Glutamatergic neuron (in vitro differentiated cells): ENCODE data around the gene RAB28. TPM values are rescaled to one million over a fixed set of nuclear protein-coding genes. Genes with fewer than 3 reads are reported as not detected.

Source experiments
- DNase-seq: peaks from one replicate; pipeline ENCODE4 v3.0.0; 2022
- H3K27ac Mint-ChIP-seq: one replicate; pipeline ENCODE4 v1.8.0; 2020; ENCODE audit warnings: mild to moderate bottlenecking, mixed read lengths, inconsistent platforms; ENCODE audit not compliant: unreplicated experiment
- H3K27me3 Mint-ChIP-seq: one replicate; pipeline ENCODE4 v1.8.0; 2020; ENCODE audit warnings: mild to moderate bottlenecking, moderate library complexity, mixed read lengths, inconsistent platforms; ENCODE audit not compliant: unreplicated experiment
- H3K36me3 Mint-ChIP-seq: one replicate; pipeline ENCODE4 v1.8.0; 2020; ENCODE audit warnings: mild to moderate bottlenecking, mixed read lengths, inconsistent platforms; ENCODE audit not compliant: unreplicated experiment
- H3K4me1 Mint-ChIP-seq: one replicate; pipeline ENCODE4 v1.8.0; 2020; ENCODE audit warnings: mild to moderate bottlenecking, low read depth, mixed read lengths, inconsistent platforms; ENCODE audit not compliant: unreplicated experiment
- H3K4me3 Mint-ChIP-seq: one replicate; pipeline ENCODE4 v1.8.0; 2020; ENCODE audit warnings: mild to moderate bottlenecking, mixed read lengths, inconsistent platforms; ENCODE audit not compliant: unreplicated experiment
- H3K9me3 Mint-ChIP-seq: one replicate; pipeline ENCODE4 v1.8.0; 2020; ENCODE audit warnings: mild to moderate bottlenecking, moderate library complexity, mixed read lengths, inconsistent platforms; ENCODE audit not compliant: unreplicated experiment
- CTCF ChIP-seq: fragments of 200-600 bp; sonication (generic); IDR thresholded peaks from one replicate; pipeline ENCODE4 v1.5.0; 2021; ENCODE audit not compliant: partially characterized antibody, unreplicated experiment
- long read RNA-seq: library from polyadenylated mRNA; unstranded; transcript quantifications from one replicate; pipeline ENCODE4 v2.0.0, GENCODE V29; 2020; ENCODE audit not compliant: unreplicated experiment
- total RNA-seq: library from RNA; stranded (reverse); fragmentation: NEBNext Ultra II Directional; extraction: Animal tissue kit (Norgen Biotek cat#: 25700); gene quantifications from one replicate; pipeline ENCODE4 v1.2.1, GENCODE V29; 2021; ENCODE audit not compliant: unreplicated experiment

The RAB28 gene
- total RNA-seq, result 12.7 TPM
- long read RNA-seq, transcript RAB28-202 (7 exons, 1,715 nt), result major isoform, 8 of 14 reads
- long read RNA-seq, partial matches to known transcripts, result 1 of 14 reads
- long read RNA-seq, other reads (novel, unspliced or antisense), result 3 of 14 reads

- Mint-ChIP-seq H3K27me3 (peaks cover 4% of the 10 kb centered on the region), H3K36me3 (peaks cover 4% of the 10 kb centered on the region), H3K27ac (peak within 1 kb of the TSS; percentile 99), H3K4me1 (peaks cover 8% of the 10 kb centered on the region), H3K4me3 (peak within 1 kb of the TSS; percentile 97), H3K9me3 (peaks cover 12% of the 10 kb centered on the region)
- no peak for TF ChIP-seq CTCF
- DNase-seq, result peak; percentile 94
These were observed at the start of gene RAB28 for GRCh38 chr4:13484122-13484748. RAB28 (minus strand) TSS chr4:13484340.

GRCh38 chr4:13531625-13531998 lies 47.5 kb upstream of the RAB28 start:
- Mint-ChIP-seq H3K4me3 (no peak overlapping the region), H3K9me3 (peaks cover 6% of the 10 kb centered on the region), H3K27ac (no peak overlapping the region), H3K27me3 (peaks cover 40% of the 10 kb centered on the region), H3K4me1 (no peaks in the 10 kb centered on the region), H3K36me3 (no peaks in the 10 kb centered on the region)
- DNase-seq, result no peak
- no peak for TF ChIP-seq CTCF

- Mint-ChIP-seq H3K4me1 (no peaks in the 10 kb centered on the region), H3K9me3 (peaks cover 4% of the 10 kb centered on the region), H3K36me3 (peaks cover under 1% of the 10 kb centered on the region), H3K27ac (no peak overlapping the region), H3K4me3 (no peak overlapping the region), H3K27me3 (peaks cover 39% of the 10 kb centered on the region)
- TF ChIP-seq CTCF, result no peak
- DNase-seq, result no peak
These were observed 46.9 kb upstream of the RAB28 start for GRCh38 chr4:13530823-13531624.

- Mint-ChIP-seq H3K4me3 (no peak overlapping the region), H3K4me1 (no peaks in the 10 kb centered on the region), H3K36me3 (peaks cover 8% of the 10 kb centered on the region), H3K27ac (no peak overlapping the region), H3K27me3 (peaks cover 49% of the 10 kb centered on the region), H3K9me3 (peaks cover 5% of the 10 kb centered on the region)
- TF ChIP-seq CTCF, result no peak
- no peak for DNase-seq
These were observed 45.2 kb upstream of the RAB28 start for GRCh38 chr4:13529128-13529919.
